ENCODE results near the gene MOSPD3. TPM values are rescaled to one million over a fixed set of nuclear protein-coding genes. Genes with fewer than 3 reads are reported as not detected.

The MOSPD3 gene
- total and polyA plus RNA-seq, 2 donors = 4.7 to 21.6 TPM

DNA sequence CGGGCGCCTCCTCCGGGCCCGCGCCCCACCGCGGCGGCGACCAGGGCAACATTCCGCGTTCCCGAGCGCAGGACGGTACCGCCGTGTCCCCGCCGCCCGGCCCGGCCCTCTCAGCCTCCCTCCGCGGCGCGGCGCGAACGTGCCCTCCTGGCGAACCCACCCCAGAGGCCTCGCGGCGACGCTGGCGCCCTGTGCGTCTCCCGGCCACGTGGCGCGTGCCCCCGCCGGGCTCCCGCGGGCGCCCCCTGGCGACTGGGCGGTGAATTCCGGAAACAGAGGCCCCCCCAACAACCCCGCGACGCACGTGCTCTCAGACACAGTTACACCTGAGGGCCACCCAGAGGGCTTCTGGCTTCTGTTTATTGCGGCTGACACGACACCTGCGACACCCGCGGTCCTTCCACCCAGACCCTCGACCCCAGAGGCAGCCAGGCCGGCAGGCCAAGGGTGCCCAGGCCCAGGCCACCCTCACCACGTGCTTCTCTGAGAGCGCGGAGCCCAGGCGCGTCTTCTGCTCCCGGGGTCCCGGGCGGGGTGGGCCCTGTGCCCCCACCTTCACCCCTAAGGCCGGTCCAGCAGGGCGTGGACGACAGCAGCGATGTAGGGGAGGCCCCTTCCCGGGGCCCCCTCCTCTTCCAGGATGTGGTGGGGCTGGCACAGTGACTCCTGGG is 38.5 kb upstream of the MOSPD3 start, which contains the start of gene SAP25:
Gene SAP25, minus strand, starts transcription at position 210 of the 671 bp plus-strand sequence. Its CDS starts 158 bp downstream, at position 52.
- 96% methylated on average over 70 of the region's 70 CpGs for WGBS
- H3K36me3 ChIP-seq (ENCODE audit: control insufficient read depth in 2 of 2, insufficient read depth in 2 of 2, low read length in 1 of 2) = peaks cover 64 to 66% of the 10 kb centered on the region in 2 donors
- no peak for DNase-seq (ENCODE audit: low read depth in 6 of 9, low spot score in 9 of 9)

DNA sequence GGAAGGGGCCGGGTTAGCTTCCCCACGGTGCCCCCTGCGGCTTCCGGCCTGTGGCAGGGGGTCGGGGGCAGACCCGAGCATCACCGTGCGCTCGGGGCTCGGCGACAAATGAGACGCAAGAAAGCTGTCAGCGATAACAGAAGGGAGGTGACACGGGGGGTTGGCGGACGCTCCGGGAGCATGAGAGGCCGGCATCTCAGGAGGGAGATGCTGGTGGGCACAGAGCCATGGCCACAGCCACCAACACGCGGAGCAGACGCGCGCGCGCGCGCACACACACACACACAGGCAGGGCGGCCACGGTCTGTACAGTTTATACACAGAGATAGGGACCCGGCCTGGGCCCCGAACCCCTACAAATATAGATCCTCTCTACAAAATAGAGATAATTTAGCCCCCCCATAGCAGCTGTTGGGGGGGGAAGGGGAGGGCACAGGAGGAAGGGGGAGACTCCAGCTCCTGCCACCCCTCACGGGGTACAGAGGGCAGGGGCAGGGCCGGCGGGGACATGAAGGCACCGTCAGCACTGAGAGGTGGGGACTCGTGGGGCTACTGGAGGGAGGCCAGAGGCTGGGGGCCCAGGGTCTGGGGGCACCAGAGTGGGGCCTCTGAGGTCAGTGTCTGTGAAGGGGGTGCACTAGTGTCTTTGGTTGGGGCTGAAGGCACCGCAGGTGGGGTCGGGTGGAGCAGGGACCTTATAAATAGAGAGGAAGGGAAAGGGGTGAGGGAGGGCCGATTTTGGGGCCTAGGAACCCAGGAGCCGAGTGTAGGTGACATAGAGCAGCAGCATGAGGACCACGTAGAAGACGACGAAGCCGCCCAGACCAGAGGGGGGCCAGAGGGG is 37.8 kb upstream of the MOSPD3 start:
- peaks cover 0 to 13% of the 10 kb centered on the region in 2 donors for H3K27me3 ChIP-seq (ENCODE audit: control insufficient read depth in 2 of 2, insufficient read depth in 1 of 2, low read length in 1 of 2)
- peaks cover 8 to 30% of the 10 kb centered on the region in 2 donors for H3K4me1 ChIP-seq (ENCODE audit: control insufficient read depth in 2 of 2, insufficient read depth in 2 of 2, low read length in 2 of 2)
- H3K4me3 ChIP-seq (ENCODE audit: low read length in 2 of 2) = no peak overlapping the region
- H3K9me3 ChIP-seq (ENCODE audit: control insufficient read depth in 2 of 2, insufficient read depth in 1 of 2, low read length in 1 of 2) = peaks cover 0 to 1% of the 10 kb centered on the region in 2 donors
- WGBS = 96% methylated on average over 44 of the region's 44 CpGs
- peaks cover 70 to 73% of the 10 kb centered on the region in 2 donors for H3K36me3 ChIP-seq (ENCODE audit: control insufficient read depth in 2 of 2, insufficient read depth in 2 of 2, low read length in 1 of 2)
- no peak for DNase-seq (ENCODE audit: low read depth in 6 of 9, low spot score in 9 of 9)
- H3K27ac ChIP-seq (ENCODE audit: low read depth in 1 of 2, low read length in 1 of 2) = no peak overlapping the region

More for the DNA sequence above, 38.5 kb upstream of the MOSPD3 start, which contains the start of gene SAP25:
- no peak within 1 kb of the TSS for H3K27ac ChIP-seq (ENCODE audit: low read depth in 1 of 2, low read length in 1 of 2)
- peaks cover 0 to 21% of the 10 kb centered on the region in 2 donors for H3K27me3 ChIP-seq (ENCODE audit: control insufficient read depth in 2 of 2, insufficient read depth in 1 of 2, low read length in 1 of 2)
- no peak within 1 kb of the TSS for H3K4me3 ChIP-seq (ENCODE audit: low read length in 2 of 2)
- H3K9me3 ChIP-seq (ENCODE audit: control insufficient read depth in 2 of 2, insufficient read depth in 1 of 2, low read length in 1 of 2) = peaks cover 0 to 5% of the 10 kb centered on the region in 2 donors
- H3K4me1 ChIP-seq (ENCODE audit: control insufficient read depth in 2 of 2, insufficient read depth in 2 of 2, low read length in 2 of 2) = peaks cover 10 to 37% of the 10 kb centered on the region in 2 donors

DNA sequence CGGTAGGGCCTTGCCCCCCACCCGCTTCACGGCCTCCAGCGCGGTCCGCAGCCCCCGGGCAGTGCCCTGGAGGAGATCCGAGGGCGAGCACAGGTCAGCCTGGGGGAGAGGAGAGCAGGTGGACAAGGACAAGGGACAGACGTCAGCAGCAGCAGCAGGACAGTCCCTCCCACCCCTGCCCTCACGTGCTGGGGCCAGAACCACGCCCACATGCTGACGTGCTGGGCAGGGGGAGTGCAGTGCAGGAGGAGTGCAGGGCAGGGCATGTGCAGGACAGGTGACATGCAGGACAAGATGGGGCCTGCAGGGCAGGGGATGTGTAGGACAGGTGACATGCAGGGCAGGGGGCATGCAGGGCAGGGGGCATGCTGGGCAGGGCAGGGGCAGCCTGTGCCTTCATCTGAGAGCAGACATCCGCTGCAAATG is 37.1 kb upstream of the MOSPD3 start:
- Histone ChIP-seq H3K27me3 (ENCODE audit: control insufficient read depth in 2 of 2, insufficient read depth in 1 of 2, low read length in 1 of 2) (peaks cover 0 to 7% of the 10 kb centered on the region in 2 donors), H3K4me1 (ENCODE audit: control insufficient read depth in 2 of 2, insufficient read depth in 2 of 2, low read length in 2 of 2) (peaks cover 3 to 23% of the 10 kb centered on the region in 2 donors), H3K4me3 (ENCODE audit: low read length in 2 of 2) (no peak overlapping the region), H3K36me3 (ENCODE audit: control insufficient read depth in 2 of 2, insufficient read depth in 2 of 2, low read length in 1 of 2) (peaks cover 76 to 80% of the 10 kb centered on the region in 2 donors), H3K9me3 (ENCODE audit: control insufficient read depth in 2 of 2, insufficient read depth in 1 of 2, low read length in 1 of 2) (no peaks in the 10 kb centered on the region), H3K27ac (ENCODE audit: low read depth in 1 of 2, low read length in 1 of 2) (no peak overlapping the region)
- no peak for DNase-seq (ENCODE audit: low read depth in 6 of 9, low spot score in 9 of 9)
- 96% methylated on average over 14 of the region's 14 CpGs for WGBS

DNA sequence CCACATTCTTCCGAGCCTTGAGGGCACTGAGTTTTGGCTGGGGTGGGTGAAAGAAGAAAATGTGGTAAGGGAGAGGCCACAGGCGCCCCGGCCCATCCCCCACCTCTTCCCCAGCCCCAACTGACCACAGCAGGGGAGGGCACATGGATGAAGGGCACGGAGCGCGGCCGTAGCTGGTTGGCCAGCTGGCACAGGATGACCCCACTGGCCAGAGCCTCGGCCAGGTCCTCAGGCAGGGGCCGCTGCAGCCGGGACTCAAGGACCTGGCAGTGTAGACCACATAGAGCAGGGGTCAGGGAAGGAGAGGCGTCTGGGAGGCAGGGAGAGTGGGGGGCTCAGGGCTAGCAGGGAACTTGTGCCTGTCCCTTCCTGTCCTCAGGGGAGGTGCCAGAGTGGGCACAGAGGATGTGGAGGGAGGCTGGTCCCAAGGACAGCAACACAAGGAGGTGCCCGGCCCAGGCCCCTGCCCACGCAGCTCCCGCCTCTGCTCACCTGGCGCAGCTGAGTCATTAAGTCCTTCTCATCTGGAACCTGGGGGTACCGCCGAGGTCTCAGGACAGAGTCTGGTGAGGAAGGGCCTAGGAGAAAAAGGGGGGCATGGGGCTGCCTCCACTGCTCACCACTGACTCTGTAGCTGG is 36.5 kb upstream of the MOSPD3 start:
- Histone ChIP-seq H3K36me3 (ENCODE audit: control insufficient read depth in 2 of 2, insufficient read depth in 2 of 2, low read length in 1 of 2) (peaks cover 83 to 86% of the 10 kb centered on the region in 2 donors), H3K4me1 (ENCODE audit: control insufficient read depth in 2 of 2, insufficient read depth in 2 of 2, low read length in 2 of 2) (peaks cover 0 to 17% of the 10 kb centered on the region in 2 donors), H3K4me3 (ENCODE audit: low read length in 2 of 2) (no peak overlapping the region), H3K9me3 (ENCODE audit: control insufficient read depth in 2 of 2, insufficient read depth in 1 of 2, low read length in 1 of 2) (no peaks in the 10 kb centered on the region), H3K27ac (ENCODE audit: low read depth in 1 of 2, low read length in 1 of 2) (no peak overlapping the region), H3K27me3 (ENCODE audit: control insufficient read depth in 2 of 2, insufficient read depth in 1 of 2, low read length in 1 of 2) (peaks cover 0 to 4% of the 10 kb centered on the region in 2 donors)
- WGBS = 96% methylated on average over 17 of the region's 17 CpGs
- no peak for DNase-seq (ENCODE audit: low read depth in 6 of 9, low spot score in 9 of 9)

GRCh38 chr7:100576384-100576993 is 35.9 kb upstream of the MOSPD3 start:
- H3K4me1 ChIP-seq (ENCODE audit: control insufficient read depth in 2 of 2, insufficient read depth in 2 of 2, low read length in 2 of 2) = peaks cover 0 to 11% of the 10 kb centered on the region in 2 donors
- no peaks in the 10 kb centered on the region for H3K9me3 ChIP-seq (ENCODE audit: control insufficient read depth in 2 of 2, insufficient read depth in 1 of 2, low read length in 1 of 2)
- H3K27me3 ChIP-seq (ENCODE audit: control insufficient read depth in 2 of 2, insufficient read depth in 1 of 2, low read length in 1 of 2) = no peaks in the 10 kb centered on the region
- H3K36me3 ChIP-seq (ENCODE audit: control insufficient read depth in 2 of 2, insufficient read depth in 2 of 2, low read length in 1 of 2) = peaks cover 89 to 92% of the 10 kb centered on the region in 2 donors
- no peak overlapping the region for H3K27ac ChIP-seq (ENCODE audit: low read depth in 1 of 2, low read length in 1 of 2)
- WGBS = 97% methylated on average over 13 of the region's 13 CpGs
- DNase-seq (ENCODE audit: low read depth in 6 of 9, low spot score in 9 of 9) = no peak
- H3K4me3 ChIP-seq (ENCODE audit: low read length in 2 of 2) = no peak overlapping the region

DNA sequence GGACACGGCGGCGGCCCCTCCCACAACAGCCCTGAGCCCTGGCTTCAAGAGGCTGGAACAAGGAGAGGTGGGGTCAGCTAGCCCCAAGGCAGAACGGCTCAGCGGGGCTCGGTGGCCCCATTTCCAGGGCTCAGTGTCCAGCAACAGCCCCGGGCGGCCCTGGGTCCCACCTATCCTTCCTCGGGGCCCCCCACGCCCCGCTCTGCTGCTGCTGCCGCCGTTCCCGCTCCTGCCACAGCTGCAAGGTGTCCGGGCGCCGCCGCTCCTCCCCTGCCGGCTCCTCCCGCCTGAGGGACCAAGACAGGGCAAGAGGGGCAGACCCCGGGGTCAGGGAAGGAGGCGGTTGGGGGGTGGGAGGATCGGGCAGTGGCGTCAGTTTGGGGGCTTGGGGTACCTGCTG is 35.2 kb upstream of the MOSPD3 start:
- WGBS = 99% methylated on average over 24 of the region's 24 CpGs
- Histone ChIP-seq H3K4me3 (ENCODE audit: low read length in 2 of 2) (no peak overlapping the region), H3K27ac (ENCODE audit: low read depth in 1 of 2, low read length in 1 of 2) (no peak overlapping the region), H3K4me1 (ENCODE audit: control insufficient read depth in 2 of 2, insufficient read depth in 2 of 2, low read length in 2 of 2) (peaks cover 0 to 7% of the 10 kb centered on the region in 2 donors), H3K27me3 (ENCODE audit: control insufficient read depth in 2 of 2, insufficient read depth in 1 of 2, low read length in 1 of 2) (no peaks in the 10 kb centered on the region), H3K9me3 (ENCODE audit: control insufficient read depth in 2 of 2, insufficient read depth in 1 of 2, low read length in 1 of 2) (no peaks in the 10 kb centered on the region), H3K36me3 (ENCODE audit: control insufficient read depth in 2 of 2, insufficient read depth in 2 of 2, low read length in 1 of 2) (peaks cover 92 to 98% of the 10 kb centered on the region in 2 donors)
- DNase-seq (ENCODE audit: low read depth in 6 of 9, low spot score in 9 of 9) = no peak

DNA sequence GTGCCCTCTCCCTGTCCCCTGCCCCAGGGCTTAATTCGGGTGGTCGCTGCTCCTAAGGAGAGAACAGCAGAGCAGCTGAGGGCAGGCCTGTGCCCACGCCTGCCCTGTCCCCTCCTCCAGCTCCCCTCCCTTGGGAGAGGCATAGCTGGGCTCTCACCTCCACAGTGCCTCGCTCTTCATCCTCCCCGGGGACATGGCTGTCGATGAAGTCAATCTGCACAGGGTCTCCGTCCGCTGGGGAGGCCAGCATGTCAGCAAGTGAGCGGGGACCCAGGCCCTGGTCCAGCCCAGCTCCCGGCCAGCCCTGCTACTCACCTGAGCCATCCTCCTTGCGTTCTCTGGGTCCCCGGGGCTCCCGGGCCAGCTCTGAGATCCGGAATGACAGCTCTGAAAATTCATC is 34.8 kb upstream of the MOSPD3 start:
- WGBS = 98% methylated on average over 14 of the region's 14 CpGs
- peaks cover 94 to 100% of the 10 kb centered on the region in 2 donors for H3K36me3 ChIP-seq (ENCODE audit: control insufficient read depth in 2 of 2, insufficient read depth in 2 of 2, low read length in 1 of 2)
- H3K4me3 ChIP-seq (ENCODE audit: low read length in 2 of 2) = no peak overlapping the region
- H3K4me1 ChIP-seq (ENCODE audit: control insufficient read depth in 2 of 2, insufficient read depth in 2 of 2, low read length in 2 of 2) = peaks cover 2 to 7% of the 10 kb centered on the region in 2 donors
- DNase-seq (ENCODE audit: low read depth in 6 of 9, low spot score in 9 of 9) = no peak
- no peaks in the 10 kb centered on the region for H3K9me3 ChIP-seq (ENCODE audit: control insufficient read depth in 2 of 2, insufficient read depth in 1 of 2, low read length in 1 of 2)
- H3K27ac ChIP-seq (ENCODE audit: low read depth in 1 of 2, low read length in 1 of 2) = no peak overlapping the region
- no peaks in the 10 kb centered on the region for H3K27me3 ChIP-seq (ENCODE audit: control insufficient read depth in 2 of 2, insufficient read depth in 1 of 2, low read length in 1 of 2)

- Histone ChIP-seq H3K9me3 (ENCODE audit: control insufficient read depth in 2 of 2, insufficient read depth in 1 of 2, low read length in 1 of 2) (no peaks in the 10 kb centered on the region), H3K4me3 (ENCODE audit: low read length in 2 of 2) (no peak overlapping the region), H3K36me3 (ENCODE audit: control insufficient read depth in 2 of 2, insufficient read depth in 2 of 2, low read length in 1 of 2) (peaks cover 90 to 94% of the 10 kb centered on the region in 2 donors), H3K27me3 (ENCODE audit: control insufficient read depth in 2 of 2, insufficient read depth in 1 of 2, low read length in 1 of 2) (no peaks in the 10 kb centered on the region), H3K27ac (ENCODE audit: low read depth in 1 of 2, low read length in 1 of 2) (no peak overlapping the region), H3K4me1 (ENCODE audit: control insufficient read depth in 2 of 2, insufficient read depth in 2 of 2, low read length in 2 of 2) (peaks cover 12 to 17% of the 10 kb centered on the region in 2 donors)
- no peak for DNase-seq (ENCODE audit: low read depth in 6 of 9, low spot score in 9 of 9)
- WGBS = 98% methylated on average over 28 of the region's 28 CpGs
Observed at GRCh38 chr7:100578246-100579183, 33.8 kb upstream of the MOSPD3 start.

Data from thymus (tissue), 11 donors.